Naive B cell (primary cell): ENCODE measurements around the gene CRB1. TPM values are rescaled to one million over a fixed set of nuclear protein-coding genes. Genes with fewer than 3 reads are reported as not detected.
A peak's percentile ranks its signal among the peaks of the same experiment; 100 is the strongest.

Experiments used
- ATAC-seq, 2 donors: fragments of 150-1000 bp; cut with Tn5 transposase; 2 replicates each; pipeline ENCODE4 v1.10.0; 2021; ENCODE audit warnings: low read depth in 2 of 2, mild to moderate bottlenecking in 2 of 2, moderate library complexity in 2 of 2
- DNase-seq: peaks from one replicate; pipeline ENCODE4 v3.0.0; 2022
- H3K27ac Mint-ChIP-seq, 6 donors: one replicate each; pipeline ENCODE4 v1.8.0; 2020 to 2022; ENCODE audit warnings: mild to moderate bottlenecking in 6 of 6, mixed read lengths in 6 of 6, moderate library complexity in 5 of 6, inconsistent platforms in 2 of 6
- H3K27me3 Mint-ChIP-seq, 3 donors: one replicate each; pipeline ENCODE4 v1.8.0; 2021 to 2022; ENCODE audit warnings: mixed read lengths in 3 of 3, mild to moderate bottlenecking in 1 of 3
- H3K36me3 Mint-ChIP-seq, 2 donors: one replicate each; pipeline ENCODE4 v1.8.0; 2020 to 2022; ENCODE audit warnings: mixed read lengths in 2 of 2, inconsistent platforms in 1 of 2, mild to moderate bottlenecking in 1 of 2
- H3K4me1 Mint-ChIP-seq, 3 donors: one replicate each; pipeline ENCODE4 v1.8.0; 2020 to 2022; ENCODE audit warnings: mixed read lengths in 3 of 3, inconsistent platforms in 1 of 3, mild to moderate bottlenecking in 1 of 3, moderate library complexity in 1 of 3
- H3K4me3 Mint-ChIP-seq, 8 donors: one replicate each; pipeline ENCODE4 v1.8.0; 2020 to 2022; ENCODE audit warnings: mild to moderate bottlenecking in 8 of 8, mixed read lengths in 8 of 8, moderate library complexity in 8 of 8, inconsistent platforms in 2 of 8
- H3K9me3 Mint-ChIP-seq, 7 donors: one replicate each; pipeline ENCODE4 v1.8.0; 2020 to 2022; ENCODE audit warnings: mixed read lengths in 7 of 7, mild to moderate bottlenecking in 5 of 7, inconsistent platforms in 2 of 7, moderate library complexity in 1 of 7
- polyA plus RNA-seq, 6 donors: library from polyadenylated mRNA; unstranded; fragments of 300-500 nt; fragmentation: Illumina TruSeq; gene quantifications; one replicate each; pipeline ENCODE4 v1.2.3, GENCODE V29; 2021; ENCODE audit warnings: low read depth in 6 of 6

Gene CRB1
- polyA plus RNA-seq, 6 donors from 2014 or later = 0.09 to 1.4 (median 0.30) TPM; not detected in 2

DNA sequence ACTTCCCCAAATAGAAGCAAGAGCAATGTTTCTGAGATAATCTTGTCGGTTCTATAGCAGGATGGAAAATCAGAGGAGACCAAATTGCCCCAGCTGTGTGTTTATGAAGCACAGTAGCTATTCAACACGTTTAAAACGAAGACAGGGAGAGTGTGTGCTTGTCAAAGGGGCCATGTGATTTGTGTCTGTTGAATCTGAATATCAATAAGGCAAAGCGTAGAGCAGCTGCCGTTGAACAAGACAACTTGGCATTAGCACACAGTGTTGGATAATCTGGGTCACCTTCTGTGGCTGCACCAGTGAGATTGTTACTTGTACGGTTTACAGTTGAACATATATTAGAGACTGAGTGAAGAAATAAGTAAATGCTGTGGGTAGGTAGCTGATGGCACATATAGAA is 1.0 kb downstream of the CRB1 start:
- H3K9me3 Mint-ChIP-seq = peaks cover 0 to under 1% (median 0%) of the 10 kb centered on the region in 7 donors
- no peak overlapping the region for H3K27ac Mint-ChIP-seq
- H3K36me3 Mint-ChIP-seq = peaks cover 0 to 7% of the 10 kb centered on the region in 2 donors
- H3K4me1 Mint-ChIP-seq = no peaks in the 10 kb centered on the region
- H3K27me3 Mint-ChIP-seq = peaks cover 3 to 11% (median 10%) of the 10 kb centered on the region in 3 donors
- no peak overlapping the region for H3K4me3 Mint-ChIP-seq
- ATAC-seq = no peak
- DNase-seq = no peak

DNA sequence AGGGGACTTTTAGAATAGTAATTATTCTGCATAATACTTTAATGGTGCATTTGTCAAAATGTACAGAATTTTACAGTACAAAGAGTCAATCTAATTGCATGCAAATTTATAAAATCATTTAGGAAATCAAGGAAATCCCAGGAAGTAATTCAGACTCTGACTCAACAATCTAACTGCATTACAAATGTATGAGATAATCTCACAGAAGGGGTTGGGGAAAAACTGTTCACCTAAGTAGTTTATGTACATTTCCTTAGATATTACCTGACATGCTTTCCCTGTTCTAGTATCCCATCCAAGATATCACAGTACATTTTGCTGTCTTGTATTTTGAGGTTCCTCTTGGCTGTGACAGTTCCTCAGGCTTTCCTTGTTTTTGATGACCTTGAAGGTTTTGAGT is 4.7 kb downstream of the CRB1 start:
- no peak overlapping the region for H3K27ac Mint-ChIP-seq
- peaks cover 0 to 14% (median 7%) of the 10 kb centered on the region in 3 donors for H3K27me3 Mint-ChIP-seq
- H3K4me3 Mint-ChIP-seq = no peak overlapping the region
- DNase-seq (no peak), ATAC-seq (no peak)
- peaks cover 0 to under 1% (median 0%) of the 10 kb centered on the region in 7 donors for H3K9me3 Mint-ChIP-seq
- no peaks in the 10 kb centered on the region for H3K36me3 Mint-ChIP-seq
- H3K4me1 Mint-ChIP-seq = no peaks in the 10 kb centered on the region

DNA sequence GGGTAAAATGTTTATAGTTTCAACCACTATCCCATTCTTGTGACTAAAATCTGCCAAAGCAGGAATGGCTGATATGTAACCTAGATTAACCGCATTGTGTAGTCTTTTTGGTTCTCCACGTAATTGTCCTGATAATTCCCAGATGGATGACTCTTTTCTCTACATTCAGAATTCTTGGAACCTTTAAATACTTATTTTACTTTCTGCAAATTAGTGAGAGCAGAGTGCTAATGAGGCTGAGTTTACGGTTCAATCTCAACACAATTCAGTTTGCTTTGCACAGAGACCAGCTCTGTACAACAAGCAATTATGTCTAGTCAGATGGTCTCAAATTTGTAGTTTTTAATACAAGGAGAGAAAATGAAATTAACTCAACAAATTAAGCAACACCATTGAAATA is 9.1 kb downstream of the CRB1 start:
- ATAC-seq (no peak), DNase-seq (no peak)
- Mint-ChIP-seq H3K4me1 (no peaks in the 10 kb centered on the region), H3K4me3 (no peak overlapping the region), H3K36me3 (no peaks in the 10 kb centered on the region), H3K27me3 (peaks cover 0 to 27% (median 4%) of the 10 kb centered on the region in 3 donors), H3K9me3 (peaks cover 0 to 3% (median 0%) of the 10 kb centered on the region in 7 donors), H3K27ac (no peak overlapping the region)

DNA sequence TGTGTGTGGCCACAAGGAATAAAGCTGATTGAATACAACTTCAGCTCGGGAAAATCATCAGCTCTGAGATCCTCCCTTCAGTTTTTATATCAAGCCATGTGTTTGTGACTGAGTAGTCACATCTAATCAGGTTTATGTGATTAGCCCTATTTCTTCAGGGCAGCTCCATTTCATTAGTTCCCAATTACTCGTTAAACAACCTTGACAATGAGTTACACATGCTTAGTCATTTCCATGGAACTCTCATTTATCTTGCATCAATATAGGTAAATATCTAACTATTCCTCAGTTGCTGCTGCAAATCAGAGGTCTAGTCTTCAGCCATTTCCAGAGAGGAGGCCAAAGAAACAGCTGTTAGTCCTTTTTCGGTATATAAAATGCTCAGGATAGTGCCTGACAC is 16.3 kb downstream of the CRB1 start:
- Mint-ChIP-seq H3K9me3 (no peaks in the 10 kb centered on the region), H3K27ac (no peak overlapping the region), H3K36me3 (no peaks in the 10 kb centered on the region), H3K27me3 (peaks cover 9 to 29% (median 17%) of the 10 kb centered on the region in 3 donors), H3K4me1 (peaks cover 4 to 10% (median 6%) of the 10 kb centered on the region in 3 donors), H3K4me3 (no peak overlapping the region)
- ATAC-seq (no peak), DNase-seq (no peak)

DNA sequence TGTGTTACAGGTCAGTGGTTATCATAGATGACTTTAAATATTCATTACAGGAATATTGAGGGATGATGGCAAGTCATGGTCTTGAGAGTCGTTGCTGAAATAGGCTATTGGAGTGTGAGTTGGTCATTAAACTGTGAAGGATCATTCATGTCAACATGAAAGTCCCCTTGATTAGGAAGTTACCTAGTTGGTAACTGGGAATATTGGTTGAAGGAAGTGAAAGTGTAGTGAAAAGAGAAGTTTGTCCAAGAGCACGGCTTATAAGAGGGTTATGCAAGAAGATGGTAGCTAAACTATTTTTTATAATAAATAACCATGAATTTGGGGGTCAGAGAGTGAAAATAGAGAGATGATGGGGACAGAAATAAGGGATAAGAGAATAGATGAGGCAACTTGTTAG is 16.9 kb downstream of the CRB1 start:
- ATAC-seq = peak; percentile 32 to 53

DNA sequence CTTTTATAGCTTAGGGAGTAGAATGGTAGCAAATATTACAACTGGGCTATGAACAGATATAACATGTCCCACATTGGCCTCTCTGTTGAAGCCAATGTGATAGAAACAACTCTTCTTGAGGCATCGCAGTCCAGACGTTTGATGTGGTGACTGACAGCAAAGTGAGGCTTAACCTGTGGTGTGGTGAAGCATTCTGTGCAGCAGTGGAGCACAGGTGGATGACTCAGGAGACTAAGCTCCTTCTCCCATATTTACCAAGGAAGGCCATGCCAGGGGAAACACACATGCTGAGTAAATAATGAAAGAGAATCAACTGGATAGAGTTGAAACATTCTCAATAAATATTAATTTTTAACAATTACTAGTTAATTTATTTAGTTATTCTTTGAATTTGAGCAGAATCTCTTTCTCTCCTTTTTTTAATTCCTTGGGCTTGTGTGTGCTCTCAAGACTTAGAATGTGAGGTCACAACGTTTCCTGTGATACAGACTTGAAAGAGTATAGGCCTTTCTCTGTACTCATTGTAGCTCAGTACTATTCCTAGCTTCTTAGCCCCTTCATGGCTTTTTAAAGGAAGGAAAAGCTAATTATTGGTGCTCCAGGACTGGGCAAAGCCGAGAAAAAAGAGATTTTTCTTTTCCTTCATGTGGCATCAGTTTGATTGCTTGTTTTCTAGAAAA is 17.6 kb downstream of the CRB1 start:
- H3K4me3 Mint-ChIP-seq = no peak overlapping the region
- H3K4me1 Mint-ChIP-seq = peaks cover 4 to 10% (median 6%) of the 10 kb centered on the region in 3 donors
- no peaks in the 10 kb centered on the region for H3K36me3 Mint-ChIP-seq
- no peaks in the 10 kb centered on the region for H3K9me3 Mint-ChIP-seq
- ATAC-seq (no peak), DNase-seq (no peak)
- peaks cover 9 to 29% (median 17%) of the 10 kb centered on the region in 3 donors for H3K27me3 Mint-ChIP-seq
- no peak overlapping the region for H3K27ac Mint-ChIP-seq

More for the DNA sequence above, 16.9 kb downstream of the CRB1 start:
- H3K27me3 Mint-ChIP-seq = peaks cover 9 to 29% (median 17%) of the 10 kb centered on the region in 3 donors
- no peaks in the 10 kb centered on the region for H3K36me3 Mint-ChIP-seq
- H3K27ac Mint-ChIP-seq = peak overlapping the region in 1 of 6 donors; percentile 55
- H3K4me1 Mint-ChIP-seq = peaks cover 4 to 10% (median 6%) of the 10 kb centered on the region in 3 donors
- no peaks in the 10 kb centered on the region for H3K9me3 Mint-ChIP-seq
- H3K4me3 Mint-ChIP-seq = no peak overlapping the region
- no peak for DNase-seq

DNA sequence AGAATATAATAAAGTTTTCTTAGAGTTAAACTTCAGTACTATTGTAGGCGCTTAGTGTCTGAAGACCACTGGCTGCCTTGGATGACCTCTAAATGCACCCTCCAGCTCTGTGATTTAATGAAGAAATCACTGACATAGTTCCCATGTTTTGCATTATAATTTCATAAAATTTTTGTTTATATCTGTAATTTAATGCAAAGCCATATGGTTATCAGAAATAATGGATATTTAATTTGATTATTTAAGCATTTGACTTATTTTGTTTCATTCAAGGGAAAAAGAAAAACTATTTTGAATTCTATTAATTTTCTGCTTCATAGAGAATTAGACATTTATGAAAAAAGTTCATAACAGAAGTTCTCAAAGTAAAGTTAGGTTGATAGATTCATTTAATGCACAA is 18.6 kb downstream of the CRB1 start:
- H3K27me3 Mint-ChIP-seq = peaks cover 9 to 19% (median 17%) of the 10 kb centered on the region in 3 donors

DNA sequence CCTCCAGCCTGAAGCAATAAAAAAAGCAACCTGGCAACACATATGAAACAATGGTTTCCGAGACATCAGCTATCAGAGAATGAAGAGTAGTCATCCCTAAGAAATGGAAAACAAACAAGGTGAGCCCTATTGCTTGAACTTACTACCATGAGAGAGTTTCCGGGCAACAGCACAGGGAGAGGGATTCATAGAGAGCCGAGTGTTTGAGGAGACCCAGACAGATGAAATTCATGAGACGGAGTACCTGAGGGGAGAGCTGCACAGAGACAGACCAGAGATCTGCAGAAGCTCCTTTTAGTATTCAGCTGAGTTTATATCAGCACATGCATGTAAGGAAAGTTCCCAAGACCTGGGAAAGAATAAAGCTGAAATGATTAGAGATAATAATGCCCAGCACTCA is 19.8 kb downstream of the CRB1 start:
- H3K9me3 Mint-ChIP-seq = peaks cover 0 to 3% (median 0%) of the 10 kb centered on the region in 7 donors
- no peak for ATAC-seq
- H3K4me3 Mint-ChIP-seq = no peak overlapping the region
- peaks cover 4 to 10% (median 6%) of the 10 kb centered on the region in 3 donors for H3K4me1 Mint-ChIP-seq
- no peak for DNase-seq
- H3K27ac Mint-ChIP-seq = no peak overlapping the region
- H3K36me3 Mint-ChIP-seq = no peaks in the 10 kb centered on the region
- H3K27me3 Mint-ChIP-seq = peaks cover 12 to 22% (median 20%) of the 10 kb centered on the region in 3 donors

More for the DNA sequence above, 18.6 kb downstream of the CRB1 start:
- DNase-seq (no peak), ATAC-seq (no peak)
- Mint-ChIP-seq H3K4me1 (peaks cover 4 to 10% (median 6%) of the 10 kb centered on the region in 3 donors), H3K9me3 (no peaks in the 10 kb centered on the region), H3K27ac (no peak overlapping the region), H3K36me3 (no peaks in the 10 kb centered on the region), H3K4me3 (no peak overlapping the region)

DNA sequence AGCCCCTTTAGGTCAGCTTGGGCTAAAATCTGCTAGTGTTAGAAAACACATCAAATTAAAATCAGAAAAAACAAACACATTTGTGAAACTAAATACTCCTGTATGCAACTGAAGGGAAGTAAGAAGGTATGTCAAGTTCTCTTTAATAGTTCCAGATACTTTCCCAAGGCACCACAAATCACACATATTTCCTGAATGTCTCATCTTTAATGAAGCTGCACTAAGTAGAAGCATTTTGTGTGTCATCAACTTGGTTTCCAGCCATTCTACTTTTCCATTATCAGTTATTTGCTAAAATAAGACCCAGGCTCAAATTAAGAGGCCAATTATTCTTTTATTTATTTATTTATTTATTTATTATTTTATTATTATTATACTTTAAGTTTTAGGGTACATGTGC is 34.7 kb downstream of the CRB1 start:
- H3K4me3 Mint-ChIP-seq = no peak overlapping the region
- peaks cover 0 to 13% (median 10%) of the 10 kb centered on the region in 3 donors for H3K27me3 Mint-ChIP-seq
- peaks cover 0 to 2% (median 0%) of the 10 kb centered on the region in 7 donors for H3K9me3 Mint-ChIP-seq
- H3K4me1 Mint-ChIP-seq = no peaks in the 10 kb centered on the region
- DNase-seq = no peak
- H3K36me3 Mint-ChIP-seq = no peaks in the 10 kb centered on the region
- ATAC-seq = no peak
- no peak overlapping the region for H3K27ac Mint-ChIP-seq

DNA sequence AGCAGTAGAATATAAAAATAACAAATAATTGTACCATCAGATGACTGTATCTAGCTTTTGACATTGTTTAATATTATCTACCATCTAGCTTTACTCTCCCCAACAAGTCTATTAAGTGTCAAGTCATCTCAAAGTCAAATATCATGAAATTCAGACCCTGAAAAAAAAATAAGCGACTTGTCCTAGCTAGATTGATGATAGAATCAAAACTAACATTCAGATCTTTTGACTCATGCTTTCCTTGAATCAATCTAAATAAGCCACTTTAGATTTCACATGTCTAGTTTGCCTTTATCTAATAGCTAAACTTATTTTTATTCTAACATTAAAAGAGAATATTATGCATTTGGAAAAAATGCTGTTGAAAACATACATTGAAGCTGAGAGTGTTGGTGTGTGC is 35.4 kb downstream of the CRB1 start:
- DNase-seq = no peak
- H3K4me1 Mint-ChIP-seq = no peaks in the 10 kb centered on the region
- H3K9me3 Mint-ChIP-seq = peaks cover 0 to 4% (median 0%) of the 10 kb centered on the region in 7 donors
- H3K36me3 Mint-ChIP-seq = no peaks in the 10 kb centered on the region
- no peak overlapping the region for H3K27ac Mint-ChIP-seq
- ATAC-seq = no peak
- H3K27me3 Mint-ChIP-seq = peaks cover 0 to 10% (median 8%) of the 10 kb centered on the region in 3 donors
- H3K4me3 Mint-ChIP-seq = no peak overlapping the region

DNA sequence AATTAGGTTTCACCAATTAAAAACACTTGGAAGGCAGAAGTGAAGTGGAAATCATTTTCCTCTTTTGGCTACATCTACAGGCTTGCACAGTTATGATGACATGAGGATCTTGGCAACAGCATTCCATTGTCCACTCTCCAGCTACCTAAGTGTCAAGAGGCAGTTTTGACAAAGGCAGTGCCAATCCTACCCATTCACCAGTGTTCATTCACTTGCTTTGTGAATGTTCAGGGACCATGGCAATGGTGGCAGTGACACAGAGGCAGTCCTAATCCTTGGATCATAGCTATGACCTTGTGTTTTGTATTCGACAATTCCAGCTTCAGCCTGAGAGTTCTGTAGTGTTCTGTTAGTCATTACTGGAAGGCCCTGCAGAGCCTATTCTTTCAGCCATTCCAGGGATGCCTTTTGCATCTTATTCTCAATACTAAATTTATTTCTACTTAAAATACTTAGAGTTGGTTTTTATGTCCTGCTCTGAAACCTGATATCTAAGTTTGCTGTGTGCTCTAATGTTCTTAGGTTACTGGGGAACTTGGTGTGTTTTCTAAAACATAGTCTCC is 36.7 kb downstream of the CRB1 start:
- Mint-ChIP-seq H3K27ac (no peak overlapping the region), H3K36me3 (no peaks in the 10 kb centered on the region), H3K4me1 (no peaks in the 10 kb centered on the region), H3K9me3 (peaks cover 0 to 4% (median 0%) of the 10 kb centered on the region in 7 donors), H3K27me3 (peaks cover 0 to 10% (median 8%) of the 10 kb centered on the region in 3 donors), H3K4me3 (no peak overlapping the region)
- ATAC-seq = no peak
- DNase-seq = no peak

DNA sequence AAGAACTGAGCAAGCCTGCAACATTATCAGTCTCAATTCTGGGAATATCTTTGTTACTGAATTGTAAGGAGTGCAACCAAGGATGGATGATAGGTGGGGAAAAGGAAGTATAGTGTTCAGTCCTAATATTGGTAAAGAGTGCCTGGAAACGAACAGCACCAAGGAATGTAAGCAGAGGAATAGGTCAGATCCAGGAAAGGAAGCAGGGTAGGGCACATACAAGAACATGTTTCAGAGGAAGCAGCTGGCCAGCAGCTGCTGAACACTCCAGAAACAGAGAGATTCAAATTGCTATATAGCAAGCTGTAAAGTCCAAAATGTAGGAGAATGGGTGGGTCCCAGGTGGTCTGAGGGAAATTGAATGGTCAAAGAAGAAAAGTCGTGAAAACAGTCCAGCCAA is 37.9 kb downstream of the CRB1 start:
- H3K4me1 Mint-ChIP-seq = no peaks in the 10 kb centered on the region
- peaks cover 0 to 10% (median 8%) of the 10 kb centered on the region in 3 donors for H3K27me3 Mint-ChIP-seq
- H3K36me3 Mint-ChIP-seq = no peaks in the 10 kb centered on the region
- DNase-seq (no peak), ATAC-seq (no peak)
- H3K4me3 Mint-ChIP-seq = peak overlapping the region in 1 of 8 donors; percentile 0
- no peak overlapping the region for H3K27ac Mint-ChIP-seq
- peaks cover 0 to 4% (median 0%) of the 10 kb centered on the region in 7 donors for H3K9me3 Mint-ChIP-seq

DNA sequence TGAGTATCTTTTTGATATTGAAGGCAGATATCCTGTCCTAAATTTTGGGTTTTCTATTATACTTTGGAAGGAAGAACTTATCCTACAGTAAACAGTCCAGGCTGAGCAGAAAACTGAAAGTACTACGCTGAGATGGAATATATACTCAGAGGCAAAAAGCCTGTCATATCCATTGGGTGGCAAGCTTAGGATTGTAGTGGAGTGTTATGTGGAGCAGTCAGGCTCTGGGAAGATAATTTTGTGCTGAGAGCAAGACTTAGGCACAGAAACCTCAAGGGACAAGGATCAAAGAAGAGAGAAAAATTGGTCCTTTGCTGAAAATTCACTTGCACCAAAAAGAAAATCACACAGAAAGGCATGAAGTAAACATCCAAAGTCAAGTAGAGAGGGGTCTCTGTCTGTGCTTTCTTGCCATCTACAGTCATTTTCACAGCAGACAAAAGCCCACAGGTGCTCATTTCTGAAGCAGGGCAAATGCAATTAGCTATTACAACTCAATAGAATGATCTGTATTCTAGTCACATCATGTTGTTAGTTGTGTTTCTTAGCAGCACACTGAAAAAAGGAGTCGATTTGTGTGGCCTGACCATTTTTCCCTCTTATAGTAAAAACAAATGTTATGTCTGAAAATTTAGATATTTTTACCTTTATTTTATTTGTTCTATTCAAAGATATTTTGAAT is 38.5 kb downstream of the CRB1 start:
- Mint-ChIP-seq H3K4me3 (no peak overlapping the region), H3K27ac (no peak overlapping the region), H3K4me1 (no peaks in the 10 kb centered on the region), H3K9me3 (peaks cover 0 to 4% (median 0%) of the 10 kb centered on the region in 7 donors), H3K27me3 (peaks cover 0 to 10% (median 8%) of the 10 kb centered on the region in 3 donors), H3K36me3 (no peaks in the 10 kb centered on the region)
- ATAC-seq (no peak), DNase-seq (no peak)
